AG04450 (cell line): ENCODE data around the gene DACH1. TPM values are rescaled to one million over a fixed set of nuclear protein-coding genes. Genes with fewer than 3 reads are reported as not detected.

Experiments
- CTCF ChIA-PET: fragments of 300-600, 350-600 bp; formaldehyde crosslinking; extraction: SDS; loops from one replicate; lab custom pipeline; 2022; ENCODE audit warnings: antibody characterized with exemption, inconsistent platforms; lab: Charles Lee
- POLR2A ChIA-PET: fragments of 350-600 bp; formaldehyde crosslinking; extraction: SDS; loops from one replicate; lab custom pipeline; 2021; ENCODE audit warnings: antibody characterized with exemption, inconsistent platforms; lab: Yijun Ruan, JAX
- DNase-seq: peaks from one replicate; pipeline ENCODE4 v3.0.0-alpha.2; 2011; ENCODE audit warnings: low read depth, low spot score
- H3K27ac ChIP-seq: one replicate; pipeline ENCODE4 v1.5.1; 2012; ENCODE audit warnings: low read depth, low read length, control low read depth
- H3K27me3 ChIP-seq: one replicate; pipeline ENCODE4 v1.6.0; 2012; ENCODE audit warnings: low read length; ENCODE audit not compliant: control insufficient read depth, insufficient read depth
- H3K4me3 ChIP-seq: 2 replicates; pipeline ENCODE4 v1.5.1; 2011; ENCODE audit warnings: mild to moderate bottlenecking, low read depth, low read length, control low read depth
- H3K9me3 ChIP-seq: 2 replicates; pipeline ENCODE4 v1.5.1; 2012; ENCODE audit warnings: low read length; ENCODE audit not compliant: control insufficient read depth, insufficient read depth
- CTCF ChIP-seq: IDR thresholded peaks from 2 replicates; pipeline ENCODE4 v1.5.1; 2011; ENCODE audit warnings: low read depth, low read length, control low read depth, inconsistent platforms
- polyA plus RNA-seq: library from polyadenylated mRNA; depleted of rRNA; stranded (reverse); fragments of >200 nt; gene quantifications from 2 replicates; pipeline ENCODE4 v1.2.3, GENCODE V29; 2011

Gene DACH1
- polyA plus RNA-seq, 1 experiment = 0.10 TPM

GRCh38 chr13:71412231-71412630 is 454.8 kb downstream of the DACH1 start:
- no peak overlapping the region for H3K27ac ChIP-seq
- H3K27me3 ChIP-seq = no peaks in the 10 kb centered on the region
- TF ChIP-seq CTCF = no peak
- no peak overlapping the region for H3K4me3 ChIP-seq
- CTCF ChIA-PET = no interaction called here
- H3K9me3 ChIP-seq = no peaks in the 10 kb centered on the region
- POLR2A ChIA-PET = no interaction called here
- DNase-seq = no peak

DNA sequence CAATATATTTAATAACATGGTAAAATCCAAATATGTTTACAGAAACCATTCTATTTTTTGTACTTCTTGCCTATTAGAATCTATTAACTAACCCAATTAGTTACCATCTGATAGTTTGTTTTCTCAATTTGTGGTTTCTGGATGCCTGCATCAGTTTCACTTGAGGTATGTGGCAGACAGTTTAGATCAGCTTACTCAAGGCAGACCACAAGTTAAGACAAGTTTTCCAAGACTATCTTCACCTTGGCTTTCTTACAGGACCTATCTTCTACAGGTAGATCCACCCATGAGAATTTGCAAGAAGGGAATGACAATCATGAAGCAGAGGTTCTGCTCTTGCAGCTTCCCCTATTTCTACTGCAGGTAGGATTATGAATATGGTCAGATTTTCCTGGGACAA is 458.6 kb downstream of the DACH1 start:
- Histone ChIP-seq H3K4me3 (no peak overlapping the region), H3K27ac (no peak overlapping the region), H3K9me3 (no peaks in the 10 kb centered on the region), H3K27me3 (no peaks in the 10 kb centered on the region)
- no peak for TF ChIP-seq CTCF
- DNase-seq = no peak
- ChIA-PET POLR2A (no interaction called here), CTCF (no interaction called here)

- POLR2A ChIA-PET = no interaction called here
Measured at GRCh38 chr13:71399631-71400215, 467.3 kb downstream of the DACH1 start.

DNA sequence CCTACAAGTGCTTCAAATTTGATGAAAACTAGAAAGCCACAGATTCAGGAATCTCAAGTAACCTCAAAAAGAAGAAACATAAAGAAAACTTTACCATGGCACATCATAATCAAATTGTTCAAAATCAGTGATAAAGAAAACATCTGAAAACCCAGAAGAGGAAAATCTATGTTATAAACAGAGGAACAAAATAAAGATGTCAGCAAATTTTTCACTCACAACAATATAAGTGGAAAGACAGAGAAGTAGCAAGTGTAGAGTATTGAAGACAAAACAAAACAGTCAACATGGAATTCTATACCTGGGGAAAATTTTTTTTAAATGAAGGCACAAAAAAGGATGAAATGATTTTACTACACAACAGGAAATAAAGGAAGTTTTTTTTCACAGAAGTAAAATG is 470.9 kb downstream of the DACH1 start:
- no peak for DNase-seq
- no peak overlapping the region for H3K4me3 ChIP-seq
- no peaks in the 10 kb centered on the region for H3K27me3 ChIP-seq
- POLR2A ChIA-PET = no interaction called here
- no peak overlapping the region for H3K27ac ChIP-seq
- no peaks in the 10 kb centered on the region for H3K9me3 ChIP-seq
- TF ChIP-seq CTCF = no peak
- CTCF ChIA-PET = no interaction called here

More at GRCh38 chr13:71399631-71400215, 467.3 kb downstream of the DACH1 start:
- no peaks in the 10 kb centered on the region for H3K27me3 ChIP-seq
- no peak for DNase-seq
- no peak overlapping the region for H3K27ac ChIP-seq
- no peak for TF ChIP-seq CTCF
- no peaks in the 10 kb centered on the region for H3K9me3 ChIP-seq
- CTCF ChIA-PET = no interaction called here
- H3K4me3 ChIP-seq = no peak overlapping the region

GRCh38 chr13:71395053-71395452 is 472.0 kb downstream of the DACH1 start:
- ChIA-PET CTCF (no interaction called here), POLR2A (no interaction called here)
- TF ChIP-seq CTCF = no peak
- no peak for DNase-seq
- H3K27ac ChIP-seq = no peak overlapping the region
- H3K4me3 ChIP-seq = no peak overlapping the region
- H3K27me3 ChIP-seq = no peaks in the 10 kb centered on the region
- H3K9me3 ChIP-seq = no peaks in the 10 kb centered on the region
